WTC11 (cell line): ENCODE measurements around the gene GRIN2C. TPM values are rescaled to one million over a fixed set of nuclear protein-coding genes. Genes with fewer than 3 reads are reported as not detected.

Experiments used
- ATAC-seq: fragments of 200-7000 bp; cut with Tn5 transposase; 2 replicates; pipeline ENCODE4 v1.10.0; 2021; ENCODE audit warnings: mild to moderate bottlenecking, moderate library complexity
- CTCF ChIA-PET: fragments of 300-600 bp; sonication (Branson Sonifier 250); formaldehyde crosslinking; loops from one replicate; lab custom pipeline; 2021; ENCODE audit warnings: antibody characterized with exemption; lab: Charles Lee
- POLR2A ChIA-PET: fragments of 350-600 bp; sonication (Branson Sonifier 250); formaldehyde crosslinking; loops from one replicate; lab custom pipeline; 2021; ENCODE audit warnings: antibody characterized with exemption; lab: Charles Lee
- DNase-seq: peaks from one replicate; pipeline ENCODE4 v3.0.0; 2021; ENCODE audit warnings: low spot score
- H3K27ac Mint-ChIP-seq: 2 replicates; pipeline ENCODE4 v1.8.0; 2021; ENCODE audit warnings: mixed read lengths
- H3K27me3 Mint-ChIP-seq: 2 replicates; pipeline ENCODE4 v1.8.0; 2021; ENCODE audit warnings: low read depth, mild to moderate bottlenecking, moderate library complexity, mixed read lengths
- H3K36me3 Mint-ChIP-seq: 2 replicates; pipeline ENCODE4 v1.8.0; 2021; ENCODE audit warnings: mixed read lengths
- H3K4me1 Mint-ChIP-seq: 2 replicates; pipeline ENCODE4 v1.8.0; 2022; ENCODE audit warnings: mixed read lengths
- H3K4me3 Mint-ChIP-seq: 2 replicates; pipeline ENCODE4 v1.8.0; 2021; ENCODE audit warnings: mild to moderate bottlenecking, moderate library complexity, mixed read lengths
- H3K9me3 Mint-ChIP-seq: 2 replicates; pipeline ENCODE4 v1.8.0; 2021; ENCODE audit warnings: mixed read lengths
- ATF1 ChIP-seq: sonication (generic); formaldehyde crosslinking; IDR thresholded peaks from 2 replicates; pipeline ENCODE4 v1.8.1; 2023; ENCODE audit warnings: mild to moderate bottlenecking, moderate library complexity, missing genetic modification reagents
- CBFB ChIP-seq: sonication (generic); formaldehyde crosslinking; IDR thresholded peaks from 2 replicates; pipeline ENCODE4 v1.8.1; 2022; ENCODE audit warnings: mild to moderate bottlenecking, low read depth, missing genetic modification reagents
- EMX1 ChIP-seq: fragments of 250-450 bp; sonication (Bioruptor Pico); IDR thresholded peaks from 2 replicates; pipeline ENCODE4 v1.8.0; 2021; ENCODE audit warnings: mild to moderate bottlenecking
- FOXK1 ChIP-seq: sonication (generic); formaldehyde crosslinking; IDR thresholded peaks from 2 replicates; pipeline ENCODE4 v1.8.0; 2022; ENCODE audit warnings: mild to moderate bottlenecking, moderate library complexity, missing genetic modification reagents
- GABPB1 ChIP-seq: sonication (generic); formaldehyde crosslinking; IDR thresholded peaks from 2 replicates; pipeline ENCODE4 v1.8.1; 2023; ENCODE audit warnings: mild to moderate bottlenecking, missing genetic modification reagents
- IRF2 ChIP-seq: sonication (generic); formaldehyde crosslinking; IDR thresholded peaks from 2 replicates; pipeline ENCODE4 v1.8.0; 2022; ENCODE audit warnings: low read depth, missing genetic modification reagents, borderline replicate concordance
- JAZF1 ChIP-seq: fragments of 250-450 bp; sonication (Bioruptor Pico); IDR thresholded peaks from 2 replicates; pipeline ENCODE4 v1.9.0; 2021; ENCODE audit warnings: moderate library complexity, mild to moderate bottlenecking, inconsistent platforms
- JUN ChIP-seq: sonication (generic); formaldehyde crosslinking; IDR thresholded peaks from 2 replicates; pipeline ENCODE4 v1.8.0; 2023; ENCODE audit warnings: mild to moderate bottlenecking, missing genetic modification reagents
- KAT7 ChIP-seq: sonication (generic); formaldehyde crosslinking; IDR thresholded peaks from 2 replicates; pipeline ENCODE4 v1.8.1; 2023; ENCODE audit warnings: missing genetic modification reagents, mild to moderate bottlenecking, borderline replicate concordance
- MXD4 ChIP-seq: fragments of 250-450 bp; sonication (Bioruptor Pico); IDR thresholded peaks from 2 replicates; pipeline ENCODE4 v1.8.0; 2021; ENCODE audit warnings: mild to moderate bottlenecking, moderate library complexity, borderline replicate concordance
- NFATC4 ChIP-seq: fragments of 250-450 bp; sonication (Bioruptor Pico); IDR thresholded peaks from 2 replicates; pipeline ENCODE4 v1.9.0; 2021; ENCODE audit warnings: mild to moderate bottlenecking
- NFE2L1 ChIP-seq: sonication (generic); formaldehyde crosslinking; IDR thresholded peaks from 2 replicates; pipeline ENCODE4 v1.8.1; 2023; ENCODE audit warnings: missing genetic modification reagents
- ZNF317 ChIP-seq: sonication (generic); formaldehyde crosslinking; IDR thresholded peaks from 2 replicates; pipeline ENCODE4 v1.8.1; 2023; ENCODE audit warnings: low read depth, mild to moderate bottlenecking, moderate library complexity, missing genetic modification reagents, borderline replicate concordance
- ZNF396 ChIP-seq: fragments of 250-450 bp; sonication (Bioruptor Pico); IDR thresholded peaks from 2 replicates; pipeline ENCODE4 v1.8.0; 2021; ENCODE audit warnings: mild to moderate bottlenecking, moderate library complexity, borderline replicate concordance
- total RNA-seq: library from RNA; stranded (reverse); gene quantifications from 3 replicates; pipeline ENCODE4 v1.2.3, GENCODE V29; 2021
- TF ChIP-seq, protein P1 (sequence below): sonication (generic); formaldehyde crosslinking; IDR thresholded peaks from 2 replicates; pipeline ENCODE4 v1.8.0; 2022; ENCODE audit warnings: mild to moderate bottlenecking, missing genetic modification reagents
- TF ChIP-seq, protein P2 (sequence below): fragments of 250-450 bp; sonication (Bioruptor Pico); IDR thresholded peaks from 2 replicates; pipeline ENCODE4 v1.9.0; 2021; ENCODE audit warnings: mild to moderate bottlenecking
- TF ChIP-seq, protein P3 (sequence below): sonication (generic); formaldehyde crosslinking; IDR thresholded peaks from 2 replicates; pipeline ENCODE4 v1.8.1; 2023; ENCODE audit warnings: mild to moderate bottlenecking, moderate library complexity, missing genetic modification reagents
- TF ChIP-seq, protein P4 (sequence below): sonication (generic); formaldehyde crosslinking; IDR thresholded peaks from 2 replicates; pipeline ENCODE4 v1.8.0; 2023; ENCODE audit warnings: missing genetic modification reagents, mild to moderate bottlenecking, borderline replicate concordance
- TF ChIP-seq, protein P5 (sequence below): fragments of 250-450 bp; sonication (Bioruptor Pico); IDR thresholded peaks from 2 replicates; pipeline ENCODE4 v1.9.0; 2021; ENCODE audit warnings: moderate library complexity, mild to moderate bottlenecking, inconsistent platforms, borderline replicate concordance

GRIN2C gene
- total RNA-seq, 1 experiment from 2014 or later = 0.31 TPM

DNA sequence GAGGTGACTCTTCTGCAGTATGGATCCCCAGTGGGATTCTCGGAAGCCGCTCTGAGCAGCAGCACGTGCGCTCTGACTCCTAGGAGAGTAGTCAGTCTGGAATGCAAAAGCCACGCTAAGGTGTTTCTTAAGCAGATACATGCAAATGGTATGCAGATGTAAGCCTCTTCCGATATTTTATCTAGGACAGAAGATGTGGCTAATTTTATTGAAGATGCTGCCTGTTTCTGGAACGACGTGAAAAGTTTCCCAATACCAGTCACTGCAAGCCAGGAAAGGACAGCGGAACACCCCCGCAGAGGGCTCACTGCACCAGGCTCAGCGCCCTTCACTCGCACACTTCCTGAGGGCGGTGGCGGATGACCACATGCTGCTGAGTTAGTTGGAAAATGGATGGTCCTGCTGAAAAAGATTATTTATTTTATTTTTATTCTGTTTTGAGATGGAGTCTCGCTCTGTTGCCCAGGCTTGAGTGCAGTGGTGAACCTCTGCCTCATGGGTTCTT, 23.6 kb upstream of the GRIN2C start:
- H3K36me3 Mint-ChIP-seq = no peaks in the 10 kb centered on the region
- CTCF ChIA-PET = interaction anchor here (1.8 kb wide), 1 partner anchor 77 kb away, joined by 5 read pairs; no protein-coding TSS in a partner anchor
- DNase-seq (no peak), ATAC-seq (peak; percentile 38; the same call in 1 of the 2 replicates)
- peaks cover 3% of the 10 kb centered on the region; the same call in 1 of the 2 replicates for H3K9me3 Mint-ChIP-seq
- H3K27me3 Mint-ChIP-seq = peaks cover 11% of the 10 kb centered on the region
- no peak overlapping the region; the same call in 1 of the 2 replicates for H3K27ac Mint-ChIP-seq
- peaks cover 8% of the 10 kb centered on the region for H3K4me1 Mint-ChIP-seq
- no peak overlapping the region for H3K4me3 Mint-ChIP-seq
- TF ChIP-seq, protein P1, sequence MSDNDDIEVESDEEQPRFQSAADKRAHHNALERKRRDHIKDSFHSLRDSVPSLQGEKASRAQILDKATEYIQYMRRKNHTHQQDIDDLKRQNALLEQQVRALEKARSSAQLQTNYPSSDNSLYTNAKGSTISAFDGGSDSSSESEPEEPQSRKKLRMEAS (CRISPR knock-in tag) = no peak
- TF ChIP-seq NFATC4 (no peak), FOXK1 (CRISPR knock-in tag) (no peak), EMX1 (CRISPR knock-in tag) (no peak), MXD4 (CRISPR knock-in tag) (no peak), KAT7 (CRISPR knock-in tag) (no peak), JAZF1 (no peak), NFE2L1 (no peak), ZNF396 (CRISPR knock-in tag) (no peak), IRF2 (CRISPR knock-in tag) (no peak), CBFB (CRISPR knock-in tag) (no peak), ATF1 (CRISPR knock-in tag) (no peak), GABPB1 (CRISPR knock-in tag) (no peak), ZNF317 (CRISPR knock-in tag) (no peak), JUN (CRISPR knock-in tag) (no peak)
- TF ChIP-seq, protein P2, sequence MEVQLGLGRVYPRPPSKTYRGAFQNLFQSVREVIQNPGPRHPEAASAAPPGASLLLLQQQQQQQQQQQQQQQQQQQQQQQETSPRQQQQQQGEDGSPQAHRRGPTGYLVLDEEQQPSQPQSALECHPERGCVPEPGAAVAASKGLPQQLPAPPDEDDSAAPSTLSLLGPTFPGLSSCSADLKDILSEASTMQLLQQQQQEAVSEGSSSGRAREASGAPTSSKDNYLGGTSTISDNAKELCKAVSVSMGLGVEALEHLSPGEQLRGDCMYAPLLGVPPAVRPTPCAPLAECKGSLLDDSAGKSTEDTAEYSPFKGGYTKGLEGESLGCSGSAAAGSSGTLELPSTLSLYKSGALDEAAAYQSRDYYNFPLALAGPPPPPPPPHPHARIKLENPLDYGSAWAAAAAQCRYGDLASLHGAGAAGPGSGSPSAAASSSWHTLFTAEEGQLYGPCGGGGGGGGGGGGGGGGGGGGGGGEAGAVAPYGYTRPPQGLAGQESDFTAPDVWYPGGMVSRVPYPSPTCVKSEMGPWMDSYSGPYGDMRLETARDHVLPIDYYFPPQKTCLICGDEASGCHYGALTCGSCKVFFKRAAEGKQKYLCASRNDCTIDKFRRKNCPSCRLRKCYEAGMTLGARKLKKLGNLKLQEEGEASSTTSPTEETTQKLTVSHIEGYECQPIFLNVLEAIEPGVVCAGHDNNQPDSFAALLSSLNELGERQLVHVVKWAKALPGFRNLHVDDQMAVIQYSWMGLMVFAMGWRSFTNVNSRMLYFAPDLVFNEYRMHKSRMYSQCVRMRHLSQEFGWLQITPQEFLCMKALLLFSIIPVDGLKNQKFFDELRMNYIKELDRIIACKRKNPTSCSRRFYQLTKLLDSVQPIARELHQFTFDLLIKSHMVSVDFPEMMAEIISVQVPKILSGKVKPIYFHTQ (CRISPR knock-in tag) = no peak
- TF ChIP-seq, protein P3, sequence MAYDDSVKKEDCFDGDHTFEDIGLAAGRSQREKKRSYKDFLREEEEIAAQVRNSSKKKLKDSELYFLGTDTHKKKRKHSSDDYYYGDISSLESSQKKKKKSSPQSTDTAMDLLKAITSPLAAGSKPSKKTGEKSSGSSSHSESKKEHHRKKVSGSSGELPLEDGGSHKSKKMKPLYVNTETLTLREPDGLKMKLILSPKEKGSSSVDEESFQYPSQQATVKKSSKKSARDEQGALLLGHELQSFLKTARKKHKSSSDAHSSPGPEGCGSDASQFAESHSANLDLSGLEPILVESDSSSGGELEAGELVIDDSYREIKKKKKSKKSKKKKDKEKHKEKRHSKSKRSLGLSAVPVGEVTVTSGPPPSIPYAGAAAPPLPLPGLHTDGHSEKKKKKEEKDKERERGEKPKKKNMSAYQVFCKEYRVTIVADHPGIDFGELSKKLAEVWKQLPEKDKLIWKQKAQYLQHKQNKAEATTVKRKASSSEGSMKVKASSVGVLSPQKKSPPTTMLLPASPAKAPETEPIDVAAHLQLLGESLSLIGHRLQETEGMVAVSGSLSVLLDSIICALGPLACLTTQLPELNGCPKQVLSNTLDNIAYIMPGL = no peak
- TF ChIP-seq, protein P4, sequence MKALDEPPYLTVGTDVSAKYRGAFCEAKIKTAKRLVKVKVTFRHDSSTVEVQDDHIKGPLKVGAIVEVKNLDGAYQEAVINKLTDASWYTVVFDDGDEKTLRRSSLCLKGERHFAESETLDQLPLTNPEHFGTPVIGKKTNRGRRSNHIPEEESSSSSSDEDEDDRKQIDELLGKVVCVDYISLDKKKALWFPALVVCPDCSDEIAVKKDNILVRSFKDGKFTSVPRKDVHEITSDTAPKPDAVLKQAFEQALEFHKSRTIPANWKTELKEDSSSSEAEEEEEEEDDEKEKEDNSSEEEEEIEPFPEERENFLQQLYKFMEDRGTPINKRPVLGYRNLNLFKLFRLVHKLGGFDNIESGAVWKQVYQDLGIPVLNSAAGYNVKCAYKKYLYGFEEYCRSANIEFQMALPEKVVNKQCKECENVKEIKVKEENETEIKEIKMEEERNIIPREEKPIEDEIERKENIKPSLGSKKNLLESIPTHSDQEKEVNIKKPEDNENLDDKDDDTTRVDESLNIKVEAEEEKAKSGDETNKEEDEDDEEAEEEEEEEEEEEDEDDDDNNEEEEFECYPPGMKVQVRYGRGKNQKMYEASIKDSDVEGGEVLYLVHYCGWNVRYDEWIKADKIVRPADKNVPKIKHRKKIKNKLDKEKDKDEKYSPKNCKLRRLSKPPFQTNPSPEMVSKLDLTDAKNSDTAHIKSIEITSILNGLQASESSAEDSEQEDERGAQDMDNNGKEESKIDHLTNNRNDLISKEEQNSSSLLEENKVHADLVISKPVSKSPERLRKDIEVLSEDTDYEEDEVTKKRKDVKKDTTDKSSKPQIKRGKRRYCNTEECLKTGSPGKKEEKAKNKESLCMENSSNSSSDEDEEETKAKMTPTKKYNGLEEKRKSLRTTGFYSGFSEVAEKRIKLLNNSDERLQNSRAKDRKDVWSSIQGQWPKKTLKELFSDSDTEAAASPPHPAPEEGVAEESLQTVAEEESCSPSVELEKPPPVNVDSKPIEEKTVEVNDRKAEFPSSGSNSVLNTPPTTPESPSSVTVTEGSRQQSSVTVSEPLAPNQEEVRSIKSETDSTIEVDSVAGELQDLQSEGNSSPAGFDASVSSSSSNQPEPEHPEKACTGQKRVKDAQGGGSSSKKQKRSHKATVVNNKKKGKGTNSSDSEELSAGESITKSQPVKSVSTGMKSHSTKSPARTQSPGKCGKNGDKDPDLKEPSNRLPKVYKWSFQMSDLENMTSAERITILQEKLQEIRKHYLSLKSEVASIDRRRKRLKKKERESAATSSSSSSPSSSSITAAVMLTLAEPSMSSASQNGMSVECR (CRISPR knock-in tag) = no peak
- TF ChIP-seq, protein P5, sequence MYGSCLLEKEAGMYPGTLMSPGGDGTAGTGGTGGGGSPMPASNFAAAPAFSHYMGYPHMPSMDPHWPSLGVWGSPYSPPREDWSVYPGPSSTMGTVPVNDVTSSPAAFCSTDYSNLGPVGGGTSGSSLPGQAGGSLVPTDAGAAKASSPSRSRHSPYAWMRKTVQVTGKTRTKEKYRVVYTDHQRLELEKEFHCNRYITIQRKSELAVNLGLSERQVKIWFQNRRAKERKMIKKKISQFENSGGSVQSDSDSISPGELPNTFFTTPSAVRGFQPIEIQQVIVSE = no peak
- POLR2A ChIA-PET = interaction anchor here (2.5 kb wide), 1 partner anchor 10 kb away, joined by 9 read pairs; the partner anchor contains the start of gene FDXR
